ENCODE measurements around the gene SLC6A19. TPM values are rescaled to one million over a fixed set of nuclear protein-coding genes. Genes with fewer than 3 reads are reported as not detected.

The SLC6A19 gene
- total and polyA plus RNA-seq, 10 of the 15 experiments (the other 5 are each of a cell fraction or from before 2014, with no cell fraction given) = 0.01 to 0.03 TPM; not detected in 8

DNA sequence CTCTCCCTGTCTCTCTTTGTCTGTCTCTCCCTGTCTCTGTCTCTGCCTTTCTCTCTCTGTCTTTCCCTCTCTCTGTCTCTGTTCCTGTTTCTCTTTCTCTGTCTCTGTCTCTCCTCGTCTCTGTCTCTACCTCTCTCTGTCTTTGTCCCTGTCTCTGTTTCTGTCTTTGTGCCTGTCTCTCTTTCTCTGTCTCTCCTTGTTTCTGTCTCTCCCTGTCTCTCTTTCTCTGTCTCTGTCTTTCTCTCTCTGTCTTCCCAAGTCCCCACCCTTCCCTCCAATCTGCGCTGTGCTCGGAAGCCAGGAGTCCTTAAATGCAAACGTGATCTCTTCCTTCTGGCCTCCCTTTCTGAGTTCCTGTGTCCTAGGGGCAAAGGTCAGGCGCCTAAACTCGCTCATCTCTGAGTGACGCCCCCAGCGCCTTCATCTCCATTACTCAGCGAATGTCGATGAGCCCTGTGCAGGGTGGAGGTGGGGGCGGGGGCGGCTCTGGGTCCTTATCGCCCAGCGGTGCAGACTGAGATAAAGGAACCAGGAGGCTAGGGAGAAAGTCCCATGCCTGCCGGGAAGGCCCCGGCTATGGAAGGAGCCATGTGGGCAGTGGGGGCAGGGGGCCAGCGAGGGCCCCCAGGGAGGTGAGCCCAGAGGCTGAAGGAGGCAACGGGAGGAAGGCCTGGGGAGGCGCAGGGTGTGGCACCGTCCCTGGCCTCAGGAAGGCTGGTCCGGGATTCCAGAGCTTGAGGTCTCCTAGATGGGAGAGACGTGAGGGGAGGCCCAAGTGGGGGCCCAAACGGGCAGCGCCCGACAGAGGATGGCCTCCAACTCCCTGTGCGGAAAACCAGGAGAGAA, 1.5 kb upstream of the SLC6A19 start:
- no peaks in the 10 kb centered on the region for H3K9me3 ChIP-seq (replicated peaks; ENCODE audit: control insufficient read depth, insufficient read depth, low read length)
- H4K20me1 ChIP-seq (ENCODE audit: control insufficient read depth, insufficient read depth) = no peaks in the 10 kb centered on the region
- WGBS (ENCODE audit: insufficient coverage, insufficient replicate concordance, low lambda C conversion rate, missing lambda C conversion rate) = 43% methylated on average over 26 of the region's 26 CpGs
- H3K4me1 ChIP-seq (ENCODE audit: control insufficient read depth, insufficient read depth, low read length) = no peaks in the 10 kb centered on the region
- DNase-seq (ENCODE audit: low read depth, low spot score) (no peak), FAIRE-seq (no peak), ATAC-seq (no peak)
- no peak overlapping the region for H3K4me3 ChIP-seq
- no peaks in the 10 kb centered on the region for H3K36me3 ChIP-seq (ENCODE audit: control insufficient read depth in 2 of 2, insufficient read depth in 2 of 2, low read length in 1 of 2)
- ChIA-PET RAD21 (ENCODE audit: unreplicated experiment) (no interaction called here), SMC1A (ENCODE audit: uncharacterized antibody, unreplicated experiment) (no interaction called here), CTCF (no interaction called here), POLR2A (no interaction called here)
- no peak overlapping the region for H3K27ac ChIP-seq (ENCODE audit: control insufficient read depth, insufficient read depth)
- H3K4me2 ChIP-seq (ENCODE audit: control insufficient read depth, insufficient read depth) = no peak overlapping the region
- no peaks in the 10 kb centered on the region for H3K79me2 ChIP-seq (ENCODE audit: control insufficient read depth, insufficient read depth, low read length)
- intact Hi-C loops (cut with micrococcal nuclease; ENCODE audit: unreplicated experiment) = no loop called here
- H3K27me3 ChIP-seq (replicated peaks in 1 of 2; ENCODE audit: control insufficient read depth in 2 of 2, insufficient read depth in 2 of 2, low read length in 1 of 2) = no peaks in the 10 kb centered on the region; a peak in 1 of 4 replicates
- no TSS peak for BruUV-seq (replicated peaks)
- H2AFZ ChIP-seq (ENCODE audit: control insufficient read depth, low read depth, low read length) = no peak overlapping the region
- in situ Hi-C loops (cut with MboI) = no loop called here
- H3K9ac ChIP-seq (ENCODE audit: control insufficient read depth, insufficient read depth, low read length) = no peak overlapping the region
- TF ChIP-seq BHLHE40 (IDR thresholded peaks at IDR 0.05; ENCODE audit: borderline replicate concordance in 1 of 2, low read depth in 2 of 2, low read length in 1 of 2) = no peak
- no peak for TF ChIP-seq SP1 (IDR thresholded peaks at IDR 0.05; ENCODE audit: low read depth, low read length)
- TF ChIP-seq TCF12 (IDR thresholded peaks at IDR 0.05; ENCODE audit: low read depth, low read length) = no peak
- no peak for TF ChIP-seq NRF1 (conservative IDR thresholded peaks at IDR 0.05; ENCODE audit: low read depth, low read length)
- TF ChIP-seq CBX3 (IDR thresholded peaks at IDR 0.05; ENCODE audit: borderline replicate concordance, low read depth) = no peak
- TF ChIP-seq SREBF2 (IDR thresholded peaks at IDR 0.05; ENCODE audit: low read length) = no peak
- TF ChIP-seq NFYA (IDR thresholded peaks at IDR 0.05; ENCODE audit: borderline replicate concordance, low read depth, low read length) = no peak
- TF ChIP-seq, protein P1, sequence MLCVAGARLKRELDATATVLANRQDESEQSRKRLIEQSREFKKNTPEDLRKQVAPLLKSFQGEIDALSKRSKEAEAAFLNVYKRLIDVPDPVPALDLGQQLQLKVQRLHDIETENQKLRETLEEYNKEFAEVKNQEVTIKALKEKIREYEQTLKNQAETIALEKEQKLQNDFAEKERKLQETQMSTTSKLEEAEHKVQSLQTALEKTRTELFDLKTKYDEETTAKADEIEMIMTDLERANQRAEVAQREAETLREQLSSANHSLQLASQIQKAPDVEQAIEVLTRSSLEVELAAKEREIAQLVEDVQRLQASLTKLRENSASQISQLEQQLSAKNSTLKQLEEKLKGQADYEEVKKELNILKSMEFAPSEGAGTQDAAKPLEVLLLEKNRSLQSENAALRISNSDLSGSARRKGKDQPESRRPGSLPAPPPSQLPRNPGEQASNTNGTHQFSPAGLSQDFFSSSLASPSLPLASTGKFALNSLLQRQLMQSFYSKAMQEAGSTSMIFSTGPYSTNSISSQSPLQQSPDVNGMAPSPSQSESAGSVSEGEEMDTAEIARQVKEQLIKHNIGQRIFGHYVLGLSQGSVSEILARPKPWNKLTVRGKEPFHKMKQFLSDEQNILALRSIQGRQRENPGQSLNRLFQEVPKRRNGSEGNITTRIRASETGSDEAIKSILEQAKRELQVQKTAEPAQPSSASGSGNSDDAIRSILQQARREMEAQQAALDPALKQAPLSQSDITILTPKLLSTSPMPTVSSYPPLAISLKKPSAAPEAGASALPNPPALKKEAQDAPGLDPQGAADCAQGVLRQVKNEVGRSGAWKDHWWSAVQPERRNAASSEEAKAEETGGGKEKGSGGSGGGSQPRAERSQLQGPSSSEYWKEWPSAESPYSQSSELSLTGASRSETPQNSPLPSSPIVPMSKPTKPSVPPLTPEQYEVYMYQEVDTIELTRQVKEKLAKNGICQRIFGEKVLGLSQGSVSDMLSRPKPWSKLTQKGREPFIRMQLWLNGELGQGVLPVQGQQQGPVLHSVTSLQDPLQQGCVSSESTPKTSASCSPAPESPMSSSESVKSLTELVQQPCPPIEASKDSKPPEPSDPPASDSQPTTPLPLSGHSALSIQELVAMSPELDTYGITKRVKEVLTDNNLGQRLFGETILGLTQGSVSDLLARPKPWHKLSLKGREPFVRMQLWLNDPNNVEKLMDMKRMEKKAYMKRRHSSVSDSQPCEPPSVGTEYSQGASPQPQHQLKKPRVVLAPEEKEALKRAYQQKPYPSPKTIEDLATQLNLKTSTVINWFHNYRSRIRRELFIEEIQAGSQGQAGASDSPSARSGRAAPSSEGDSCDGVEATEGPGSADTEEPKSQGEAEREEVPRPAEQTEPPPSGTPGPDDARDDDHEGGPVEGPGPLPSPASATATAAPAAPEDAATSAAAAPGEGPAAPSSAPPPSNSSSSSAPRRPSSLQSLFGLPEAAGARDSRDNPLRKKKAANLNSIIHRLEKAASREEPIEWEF (IDR thresholded peaks at IDR 0.05; ENCODE audit: insufficient replicate concordance, low read depth, low read length) = no peak
- TF ChIP-seq, protein P2, sequence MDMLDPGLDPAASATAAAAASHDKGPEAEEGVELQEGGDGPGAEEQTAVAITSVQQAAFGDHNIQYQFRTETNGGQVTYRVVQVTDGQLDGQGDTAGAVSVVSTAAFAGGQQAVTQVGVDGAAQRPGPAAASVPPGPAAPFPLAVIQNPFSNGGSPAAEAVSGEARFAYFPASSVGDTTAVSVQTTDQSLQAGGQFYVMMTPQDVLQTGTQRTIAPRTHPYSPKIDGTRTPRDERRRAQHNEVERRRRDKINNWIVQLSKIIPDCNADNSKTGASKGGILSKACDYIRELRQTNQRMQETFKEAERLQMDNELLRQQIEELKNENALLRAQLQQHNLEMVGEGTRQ (IDR thresholded peaks at IDR 0.05; ENCODE audit: borderline replicate concordance, low read depth, low read length) = no peak
- TF ChIP-seq, protein P3, sequence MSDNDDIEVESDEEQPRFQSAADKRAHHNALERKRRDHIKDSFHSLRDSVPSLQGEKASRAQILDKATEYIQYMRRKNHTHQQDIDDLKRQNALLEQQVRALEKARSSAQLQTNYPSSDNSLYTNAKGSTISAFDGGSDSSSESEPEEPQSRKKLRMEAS (IDR thresholded peaks at IDR 0.05; ENCODE audit: low read depth, low read length) = no peak
- no peak for TF ChIP-seq HDAC6 (IDR thresholded peaks at IDR 0.05; ENCODE audit: unreplicated experiment)
- TF ChIP-seq, protein P4, sequence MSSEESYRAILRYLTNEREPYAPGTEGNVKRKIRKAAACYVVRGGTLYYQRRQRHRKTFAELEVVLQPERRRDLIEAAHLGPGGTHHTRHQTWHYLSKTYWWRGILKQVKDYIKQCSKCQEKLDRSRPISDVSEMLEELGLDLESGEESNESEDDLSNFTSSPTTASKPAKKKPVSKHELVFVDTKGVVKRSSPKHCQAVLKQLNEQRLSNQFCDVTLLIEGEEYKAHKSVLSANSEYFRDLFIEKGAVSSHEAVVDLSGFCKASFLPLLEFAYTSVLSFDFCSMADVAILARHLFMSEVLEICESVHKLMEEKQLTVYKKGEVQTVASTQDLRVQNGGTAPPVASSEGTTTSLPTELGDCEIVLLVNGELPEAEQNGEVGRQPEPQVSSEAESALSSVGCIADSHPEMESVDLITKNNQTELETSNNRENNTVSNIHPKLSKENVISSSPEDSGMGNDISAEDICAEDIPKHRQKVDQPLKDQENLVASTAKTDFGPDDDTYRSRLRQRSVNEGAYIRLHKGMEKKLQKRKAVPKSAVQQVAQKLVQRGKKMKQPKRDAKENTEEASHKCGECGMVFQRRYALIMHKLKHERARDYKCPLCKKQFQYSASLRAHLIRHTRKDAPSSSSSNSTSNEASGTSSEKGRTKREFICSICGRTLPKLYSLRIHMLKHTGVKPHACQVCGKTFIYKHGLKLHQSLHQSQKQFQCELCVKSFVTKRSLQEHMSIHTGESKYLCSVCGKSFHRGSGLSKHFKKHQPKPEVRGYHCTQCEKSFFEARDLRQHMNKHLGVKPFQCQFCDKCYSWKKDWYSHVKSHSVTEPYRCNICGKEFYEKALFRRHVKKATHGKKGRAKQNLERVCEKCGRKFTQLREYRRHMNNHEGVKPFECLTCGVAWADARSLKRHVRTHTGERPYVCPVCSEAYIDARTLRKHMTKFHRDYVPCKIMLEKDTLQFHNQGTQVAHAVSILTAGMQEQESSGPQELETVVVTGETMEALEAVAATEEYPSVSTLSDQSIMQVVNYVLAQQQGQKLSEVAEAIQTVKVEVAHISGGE (CRISPR knock-in tag; IDR thresholded peaks at IDR 0.05) = no peak
- TF ChIP-seq KAT2A (conservative IDR thresholded peaks at IDR 0.05; ENCODE audit: control insufficient read depth, low read depth, low read length) = no peak
- no peak for TF ChIP-seq SRF (IDR thresholded peaks at IDR 0.05; ENCODE audit: low read depth in 2 of 2, low read length in 2 of 2)

Measured in GM12878 (cell line).